PC-3 (cell line): ENCODE measurements around the gene MIER1. TPM values are rescaled to one million over a fixed set of nuclear protein-coding genes. Genes with fewer than 3 reads are reported as not detected.

Source experiments
- ATAC-seq: fragments of 200-7000 bp; cut with Tn5 transposase; 2 replicates; pipeline ENCODE4 v1.9.1; 2020; ENCODE audit warnings: mild to moderate bottlenecking, moderate library complexity
- BruUV-seq: library from RNA; stranded (reverse); fragments of 400-500 nt; replicated peaks from 2 replicates; lab custom pipeline; 2021; lab: Mats Ljungman, UMichigan
- CTCF ChIA-PET: fragments of 300-600 bp; sonication (Branson Sonifier 250); formaldehyde crosslinking; loops from one replicate; lab custom pipeline; 2022; ENCODE audit warnings: antibody characterized with exemption; lab: Charles Lee
- POLR2A ChIA-PET: fragments of 300-600 bp; sonication (Branson Sonifier 250); formaldehyde crosslinking; loops from one replicate; lab custom pipeline; 2022; ENCODE audit warnings: antibody characterized with exemption; ENCODE audit not compliant: unreplicated experiment; lab: Charles Lee
- DNase-seq: peaks from one replicate; pipeline ENCODE4 v3.0.0-alpha.2; 2015
- H2AFZ ChIP-seq: fragments of 300-600 bp; sonication (generic); 2 replicates; pipeline ENCODE4 v1.6.0; 2016; ENCODE audit warnings: antibody characterized with exemption, low read length
- H3F3A ChIP-seq: fragments of 300-600 bp; sonication (generic); one replicate; pipeline ENCODE4 v1.6.0; 2017; ENCODE audit warnings: antibody characterized with exemption, low read length, control low read depth, mild to moderate bottlenecking; ENCODE audit not compliant: unreplicated experiment
- H3K27ac ChIP-seq: fragments of 300-600 bp; sonication (generic); 2 replicates; pipeline ENCODE4 v1.5.1; 2016; ENCODE audit warnings: mild to moderate bottlenecking, low read length
- H3K27me3 ChIP-seq: fragments of 300-600 bp; sonication (generic); 2 replicates; pipeline ENCODE4 v1.6.1; 2016; ENCODE audit warnings: low read length, mixed read lengths
- H3K36me3 ChIP-seq: fragments of 300-600 bp; sonication (generic); 2 replicates; pipeline ENCODE4 v1.6.1; 2016; ENCODE audit warnings: low read depth, mixed run types, low read length, mixed read lengths
- H3K4me1 ChIP-seq: fragments of 300-600 bp; sonication (generic); 2 replicates; pipeline ENCODE4 v1.5.1; 2016; ENCODE audit warnings: low read length; ENCODE audit not compliant: insufficient read depth
- H3K4me2 ChIP-seq: fragments of 300-600 bp; sonication (generic); 2 replicates; pipeline ENCODE4 v1.6.0; 2016; ENCODE audit warnings: low read length
- H3K4me3 ChIP-seq: fragments of 300-600 bp; sonication (generic); 2 replicates; pipeline ENCODE4 v1.5.1; 2016; ENCODE audit warnings: mild to moderate bottlenecking, low read length, mixed read lengths
- H3K79me2 ChIP-seq: fragments of 300-600 bp; sonication (generic); 2 replicates; pipeline ENCODE4 v1.6.1; 2017; ENCODE audit warnings: low read length, mixed read lengths
- H3K9ac ChIP-seq: fragments of 300-600 bp; sonication (generic); 2 replicates; pipeline ENCODE4 v1.6.0; 2016; ENCODE audit warnings: mild to moderate bottlenecking, low read length
- H3K9me2 ChIP-seq: fragments of 300-600 bp; sonication (generic); replicated peaks from 2 replicates; pipeline ENCODE4 v1.6.1; 2016; ENCODE audit warnings: mixed run types, low read length, mixed read lengths
- H3K9me3 ChIP-seq: fragments of 300-600 bp; sonication (generic); 2 replicates; pipeline ENCODE4 v1.6.1; 2016; ENCODE audit warnings: low read length, mixed read lengths
- H4K20me1 ChIP-seq: fragments of 300-600 bp; sonication (generic); 2 replicates; pipeline ENCODE4 v1.6.1; 2016; ENCODE audit warnings: low read length, mixed read lengths
- CTCF ChIP-seq: fragments of 300-600 bp; sonication (generic); conservative IDR thresholded peaks from 2 replicates; pipeline ENCODE4 v1.5.1; 2017; ENCODE audit warnings: antibody characterized with exemption, low read depth, mild to moderate bottlenecking, low read length
- EZH2 ChIP-seq: fragments of 300-600 bp; sonication (generic); IDR thresholded peaks from one replicate; pipeline ENCODE4 v1.6.1; 2017; ENCODE audit warnings: antibody characterized with exemption, mild to moderate bottlenecking, low read length; ENCODE audit not compliant: unreplicated experiment
- EZH2phosphoT487 ChIP-seq: fragments of 300-600 bp; sonication (generic); IDR thresholded peaks from 2 replicates; pipeline ENCODE4 v1.6.1; 2018; ENCODE audit warnings: mild to moderate bottlenecking, antibody characterized with exemption, low read length, borderline replicate concordance
- intact Hi-C: fragments of 100-400 bp; cut with micrococcal nuclease; formaldehyde crosslinking; loops from 2 replicates; pipeline ENCODE4 v1.9.0; 2023
- total RNA-seq: library from RNA; depleted of rRNA; stranded (reverse); fragments of >200 nt; gene quantifications from 2 replicates; pipeline ENCODE4 v1.2.3, GENCODE V29; 2014

MIER1 gene
- total RNA-seq, 1 experiment from 2014 or later, result 11.8 TPM

- DNase-seq, result peak; percentile 75
- Histone ChIP-seq H3K4me2 (peak overlapping the region; percentile 14; the same call in 1 of the 2 replicates), H3K27me3 (no peaks in the 10 kb centered on the region), H3K9me2 (no peaks in the 10 kb centered on the region), H3K4me1 (peaks cover 15% of the 10 kb centered on the region), H3F3A (no peaks in the 10 kb centered on the region), H3K27ac (0 out of 2 replicates have a peak overlapping the region, but pooled peaks have one; percentile 8), H2AFZ (no peak overlapping the region), H3K79me2 (no peaks in the 10 kb centered on the region), H3K9me3 (no peaks in the 10 kb centered on the region), H3K36me3 (peaks cover 36% of the 10 kb centered on the region), H4K20me1 (0 out of 2 replicates have a peak, but pooled peaks cover 3% of the 10 kb centered on the region), H3K4me3 (no peak overlapping the region), H3K9ac (no peak overlapping the region)
- peak; percentile 94 for ATAC-seq
- TF ChIP-seq CTCF, result no peak
- TF ChIP-seq EZH2phosphoT487, result no peak
- no peak for TF ChIP-seq EZH2
- ChIA-PET CTCF (no interaction called here), POLR2A (no interaction called here)
- intact Hi-C loops, result loop anchor here (2.0 kb wide), 1 partner anchor 46 kb away; no protein-coding TSS in a partner anchor
- BruUV-seq, result no TSS peak
Measured at GRCh38 chr1:66980745-66981367, 56.1 kb downstream of the MIER1 start.

- TF ChIP-seq CTCF (no peak), EZH2 (no peak), EZH2phosphoT487 (no peak)
- Histone ChIP-seq H3F3A (no peaks in the 10 kb centered on the region), H3K9me2 (no peaks in the 10 kb centered on the region), H3K27ac (no peak overlapping the region), H2AFZ (no peak overlapping the region), H3K36me3 (peaks cover 38% of the 10 kb centered on the region), H3K9me3 (no peaks in the 10 kb centered on the region), H3K4me1 (peaks cover 15% of the 10 kb centered on the region), H3K9ac (no peak overlapping the region), H3K4me3 (no peak overlapping the region), H3K27me3 (no peaks in the 10 kb centered on the region), H3K4me2 (no peak overlapping the region), H3K79me2 (no peaks in the 10 kb centered on the region), H4K20me1 (0 out of 2 replicates have a peak, but pooled peaks cover 3% of the 10 kb centered on the region)
- POLR2A ChIA-PET, result no interaction called here
- CTCF ChIA-PET, result no interaction called here
- no TSS peak for BruUV-seq
- ATAC-seq, result no peak
- no peak for DNase-seq
- intact Hi-C loops, result loop anchor here (2.0 kb wide), 1 partner anchor 47 kb away; no protein-coding TSS in a partner anchor
Measured at GRCh38 chr1:66981679-66982078, 56.9 kb downstream of the MIER1 start.

- peaks cover 15% of the 10 kb centered on the region for H3K4me1 ChIP-seq
- no peak for DNase-seq
- intact Hi-C loops, result no loop called here
- H3K9me3 ChIP-seq, result no peaks in the 10 kb centered on the region
- ChIA-PET CTCF (no interaction called here), POLR2A (no interaction called here)
- H3K79me2 ChIP-seq, result no peaks in the 10 kb centered on the region
- H3K9ac ChIP-seq, result no peak overlapping the region
- H3F3A ChIP-seq, result no peaks in the 10 kb centered on the region
- H3K4me2 ChIP-seq, result no peak overlapping the region
- no peaks in the 10 kb centered on the region for H3K9me2 ChIP-seq
- no peak overlapping the region for H2AFZ ChIP-seq
- BruUV-seq, result no TSS peak
- TF ChIP-seq EZH2phosphoT487 (no peak), CTCF (no peak), EZH2 (no peak)
- no peak overlapping the region for H3K27ac ChIP-seq
- ATAC-seq, result no peak
- H3K36me3 ChIP-seq, result peaks cover 41% of the 10 kb centered on the region
- 0 out of 2 replicates have a peak, but pooled peaks cover 3% of the 10 kb centered on the region for H4K20me1 ChIP-seq
- H3K4me3 ChIP-seq, result no peak overlapping the region
- no peaks in the 10 kb centered on the region for H3K27me3 ChIP-seq
Measured at GRCh38 chr1:66982561-66983260, 57.9 kb downstream of the MIER1 start.
